GM23338 (cell line): ENCODE measurements around the gene SETBP1.

Source experiments
- CREB1 ChIP-seq: fragments of 250-450 bp; sonication (Bioruptor Pico); IDR thresholded peaks from 2 replicates; pipeline ENCODE4 v1.5.0; 2020; ENCODE audit warnings: low read depth, mild to moderate bottlenecking, moderate library complexity
- EZH2 ChIP-seq: fragments of 200-600 bp; sonication (generic); IDR thresholded peaks from one replicate; pipeline ENCODE4 v1.8.0; 2017; ENCODE audit warnings: antibody characterized with exemption, mild to moderate bottlenecking, low read depth; ENCODE audit not compliant: unreplicated experiment
- EZH2phosphoT487 ChIP-seq: fragments of 200-600 bp; sonication (generic); IDR thresholded peaks from one replicate; pipeline ENCODE4 v1.8.1; 2018; ENCODE audit warnings: antibody characterized with exemption; ENCODE audit not compliant: unreplicated experiment
- JUNB ChIP-seq: IDR thresholded peaks from one replicate; pipeline ENCODE4 v1.6.1; 2016; ENCODE audit warnings: antibody characterized with exemption; ENCODE audit not compliant: unreplicated experiment
- POLR2AphosphoS5 ChIP-seq: IDR thresholded peaks from 2 replicates; pipeline ENCODE4 v1.6.1; 2016; ENCODE audit warnings: antibody characterized with exemption, low read depth
- STAT1 ChIP-seq: IDR thresholded peaks from one replicate; pipeline ENCODE4 v1.6.1; 2016; ENCODE audit warnings: antibody characterized with exemption; ENCODE audit not compliant: unreplicated experiment
- ZNF114 ChIP-seq: fragments of 250-450 bp; sonication (Bioruptor Pico); IDR thresholded peaks from 2 replicates; pipeline ENCODE4 v1.5.0; 2020; ENCODE audit warnings: mild to moderate bottlenecking, moderate library complexity
- TF ChIP-seq, protein P1 (sequence below), 2 experiments: fragments of 200-600 bp in 1 of 2; sonication (generic) in 1 of 2; conservative IDR thresholded peaks; 2 replicates each; pipeline versions ENCODE4 v1.5.1 to v1.6.1; 2016 to 2017; ENCODE audit warnings: antibody characterized with exemption in 2 of 2, low read depth in 2 of 2, mild to moderate bottlenecking in 2 of 2, moderate library complexity in 1 of 2
- TF ChIP-seq, protein P2 (sequence below): IDR thresholded peaks from one replicate; pipeline ENCODE4 v1.6.1; 2018; ENCODE audit warnings: antibody characterized with exemption; ENCODE audit not compliant: unreplicated experiment
- TF ChIP-seq, protein P3 (sequence below): fragments of 250-450 bp; sonication (Bioruptor Pico); IDR thresholded peaks from 2 replicates; pipeline ENCODE4 v1.5.0; 2020; ENCODE audit warnings: mild to moderate bottlenecking, moderate library complexity

DNA sequence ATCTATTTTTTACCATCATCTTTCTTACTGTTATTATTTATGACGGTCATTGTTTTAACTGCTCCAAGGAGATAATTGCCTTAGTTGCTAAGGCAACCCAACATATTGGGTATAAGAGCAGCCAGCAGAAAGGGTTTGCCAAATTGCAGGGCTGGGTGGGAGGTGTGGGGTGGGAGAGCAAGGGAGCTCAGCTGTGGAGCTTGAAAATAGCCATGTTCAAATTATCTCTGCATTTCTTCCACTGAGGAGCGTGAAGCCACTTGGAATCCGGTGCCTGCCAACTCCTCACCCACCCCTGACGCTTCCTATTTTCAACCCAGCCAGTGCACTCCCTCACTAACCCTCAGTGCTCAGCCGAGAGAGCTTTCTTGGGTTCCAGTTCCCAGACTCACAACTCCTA lies 60.8 kb downstream of the SETBP1 start:
- TF ChIP-seq EZH2 (no peak), JUNB (no peak), EZH2phosphoT487 (no peak), CREB1 (no peak), STAT1 (no peak), POLR2AphosphoS5 (no peak), ZNF114 (CRISPR knock-in tag) (no peak)
- TF ChIP-seq, protein P1, sequence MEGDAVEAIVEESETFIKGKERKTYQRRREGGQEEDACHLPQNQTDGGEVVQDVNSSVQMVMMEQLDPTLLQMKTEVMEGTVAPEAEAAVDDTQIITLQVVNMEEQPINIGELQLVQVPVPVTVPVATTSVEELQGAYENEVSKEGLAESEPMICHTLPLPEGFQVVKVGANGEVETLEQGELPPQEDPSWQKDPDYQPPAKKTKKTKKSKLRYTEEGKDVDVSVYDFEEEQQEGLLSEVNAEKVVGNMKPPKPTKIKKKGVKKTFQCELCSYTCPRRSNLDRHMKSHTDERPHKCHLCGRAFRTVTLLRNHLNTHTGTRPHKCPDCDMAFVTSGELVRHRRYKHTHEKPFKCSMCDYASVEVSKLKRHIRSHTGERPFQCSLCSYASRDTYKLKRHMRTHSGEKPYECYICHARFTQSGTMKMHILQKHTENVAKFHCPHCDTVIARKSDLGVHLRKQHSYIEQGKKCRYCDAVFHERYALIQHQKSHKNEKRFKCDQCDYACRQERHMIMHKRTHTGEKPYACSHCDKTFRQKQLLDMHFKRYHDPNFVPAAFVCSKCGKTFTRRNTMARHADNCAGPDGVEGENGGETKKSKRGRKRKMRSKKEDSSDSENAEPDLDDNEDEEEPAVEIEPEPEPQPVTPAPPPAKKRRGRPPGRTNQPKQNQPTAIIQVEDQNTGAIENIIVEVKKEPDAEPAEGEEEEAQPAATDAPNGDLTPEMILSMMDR (conservative IDR thresholded peaks at IDR 0.05; ENCODE audit: low read depth in 2 of 2) = no peak
- TF ChIP-seq, protein P2, sequence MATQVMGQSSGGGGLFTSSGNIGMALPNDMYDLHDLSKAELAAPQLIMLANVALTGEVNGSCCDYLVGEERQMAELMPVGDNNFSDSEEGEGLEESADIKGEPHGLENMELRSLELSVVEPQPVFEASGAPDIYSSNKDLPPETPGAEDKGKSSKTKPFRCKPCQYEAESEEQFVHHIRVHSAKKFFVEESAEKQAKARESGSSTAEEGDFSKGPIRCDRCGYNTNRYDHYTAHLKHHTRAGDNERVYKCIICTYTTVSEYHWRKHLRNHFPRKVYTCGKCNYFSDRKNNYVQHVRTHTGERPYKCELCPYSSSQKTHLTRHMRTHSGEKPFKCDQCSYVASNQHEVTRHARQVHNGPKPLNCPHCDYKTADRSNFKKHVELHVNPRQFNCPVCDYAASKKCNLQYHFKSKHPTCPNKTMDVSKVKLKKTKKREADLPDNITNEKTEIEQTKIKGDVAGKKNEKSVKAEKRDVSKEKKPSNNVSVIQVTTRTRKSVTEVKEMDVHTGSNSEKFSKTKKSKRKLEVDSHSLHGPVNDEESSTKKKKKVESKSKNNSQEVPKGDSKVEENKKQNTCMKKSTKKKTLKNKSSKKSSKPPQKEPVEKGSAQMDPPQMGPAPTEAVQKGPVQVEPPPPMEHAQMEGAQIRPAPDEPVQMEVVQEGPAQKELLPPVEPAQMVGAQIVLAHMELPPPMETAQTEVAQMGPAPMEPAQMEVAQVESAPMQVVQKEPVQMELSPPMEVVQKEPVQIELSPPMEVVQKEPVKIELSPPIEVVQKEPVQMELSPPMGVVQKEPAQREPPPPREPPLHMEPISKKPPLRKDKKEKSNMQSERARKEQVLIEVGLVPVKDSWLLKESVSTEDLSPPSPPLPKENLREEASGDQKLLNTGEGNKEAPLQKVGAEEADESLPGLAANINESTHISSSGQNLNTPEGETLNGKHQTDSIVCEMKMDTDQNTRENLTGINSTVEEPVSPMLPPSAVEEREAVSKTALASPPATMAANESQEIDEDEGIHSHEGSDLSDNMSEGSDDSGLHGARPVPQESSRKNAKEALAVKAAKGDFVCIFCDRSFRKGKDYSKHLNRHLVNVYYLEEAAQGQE = no peak
- TF ChIP-seq, protein P3, sequence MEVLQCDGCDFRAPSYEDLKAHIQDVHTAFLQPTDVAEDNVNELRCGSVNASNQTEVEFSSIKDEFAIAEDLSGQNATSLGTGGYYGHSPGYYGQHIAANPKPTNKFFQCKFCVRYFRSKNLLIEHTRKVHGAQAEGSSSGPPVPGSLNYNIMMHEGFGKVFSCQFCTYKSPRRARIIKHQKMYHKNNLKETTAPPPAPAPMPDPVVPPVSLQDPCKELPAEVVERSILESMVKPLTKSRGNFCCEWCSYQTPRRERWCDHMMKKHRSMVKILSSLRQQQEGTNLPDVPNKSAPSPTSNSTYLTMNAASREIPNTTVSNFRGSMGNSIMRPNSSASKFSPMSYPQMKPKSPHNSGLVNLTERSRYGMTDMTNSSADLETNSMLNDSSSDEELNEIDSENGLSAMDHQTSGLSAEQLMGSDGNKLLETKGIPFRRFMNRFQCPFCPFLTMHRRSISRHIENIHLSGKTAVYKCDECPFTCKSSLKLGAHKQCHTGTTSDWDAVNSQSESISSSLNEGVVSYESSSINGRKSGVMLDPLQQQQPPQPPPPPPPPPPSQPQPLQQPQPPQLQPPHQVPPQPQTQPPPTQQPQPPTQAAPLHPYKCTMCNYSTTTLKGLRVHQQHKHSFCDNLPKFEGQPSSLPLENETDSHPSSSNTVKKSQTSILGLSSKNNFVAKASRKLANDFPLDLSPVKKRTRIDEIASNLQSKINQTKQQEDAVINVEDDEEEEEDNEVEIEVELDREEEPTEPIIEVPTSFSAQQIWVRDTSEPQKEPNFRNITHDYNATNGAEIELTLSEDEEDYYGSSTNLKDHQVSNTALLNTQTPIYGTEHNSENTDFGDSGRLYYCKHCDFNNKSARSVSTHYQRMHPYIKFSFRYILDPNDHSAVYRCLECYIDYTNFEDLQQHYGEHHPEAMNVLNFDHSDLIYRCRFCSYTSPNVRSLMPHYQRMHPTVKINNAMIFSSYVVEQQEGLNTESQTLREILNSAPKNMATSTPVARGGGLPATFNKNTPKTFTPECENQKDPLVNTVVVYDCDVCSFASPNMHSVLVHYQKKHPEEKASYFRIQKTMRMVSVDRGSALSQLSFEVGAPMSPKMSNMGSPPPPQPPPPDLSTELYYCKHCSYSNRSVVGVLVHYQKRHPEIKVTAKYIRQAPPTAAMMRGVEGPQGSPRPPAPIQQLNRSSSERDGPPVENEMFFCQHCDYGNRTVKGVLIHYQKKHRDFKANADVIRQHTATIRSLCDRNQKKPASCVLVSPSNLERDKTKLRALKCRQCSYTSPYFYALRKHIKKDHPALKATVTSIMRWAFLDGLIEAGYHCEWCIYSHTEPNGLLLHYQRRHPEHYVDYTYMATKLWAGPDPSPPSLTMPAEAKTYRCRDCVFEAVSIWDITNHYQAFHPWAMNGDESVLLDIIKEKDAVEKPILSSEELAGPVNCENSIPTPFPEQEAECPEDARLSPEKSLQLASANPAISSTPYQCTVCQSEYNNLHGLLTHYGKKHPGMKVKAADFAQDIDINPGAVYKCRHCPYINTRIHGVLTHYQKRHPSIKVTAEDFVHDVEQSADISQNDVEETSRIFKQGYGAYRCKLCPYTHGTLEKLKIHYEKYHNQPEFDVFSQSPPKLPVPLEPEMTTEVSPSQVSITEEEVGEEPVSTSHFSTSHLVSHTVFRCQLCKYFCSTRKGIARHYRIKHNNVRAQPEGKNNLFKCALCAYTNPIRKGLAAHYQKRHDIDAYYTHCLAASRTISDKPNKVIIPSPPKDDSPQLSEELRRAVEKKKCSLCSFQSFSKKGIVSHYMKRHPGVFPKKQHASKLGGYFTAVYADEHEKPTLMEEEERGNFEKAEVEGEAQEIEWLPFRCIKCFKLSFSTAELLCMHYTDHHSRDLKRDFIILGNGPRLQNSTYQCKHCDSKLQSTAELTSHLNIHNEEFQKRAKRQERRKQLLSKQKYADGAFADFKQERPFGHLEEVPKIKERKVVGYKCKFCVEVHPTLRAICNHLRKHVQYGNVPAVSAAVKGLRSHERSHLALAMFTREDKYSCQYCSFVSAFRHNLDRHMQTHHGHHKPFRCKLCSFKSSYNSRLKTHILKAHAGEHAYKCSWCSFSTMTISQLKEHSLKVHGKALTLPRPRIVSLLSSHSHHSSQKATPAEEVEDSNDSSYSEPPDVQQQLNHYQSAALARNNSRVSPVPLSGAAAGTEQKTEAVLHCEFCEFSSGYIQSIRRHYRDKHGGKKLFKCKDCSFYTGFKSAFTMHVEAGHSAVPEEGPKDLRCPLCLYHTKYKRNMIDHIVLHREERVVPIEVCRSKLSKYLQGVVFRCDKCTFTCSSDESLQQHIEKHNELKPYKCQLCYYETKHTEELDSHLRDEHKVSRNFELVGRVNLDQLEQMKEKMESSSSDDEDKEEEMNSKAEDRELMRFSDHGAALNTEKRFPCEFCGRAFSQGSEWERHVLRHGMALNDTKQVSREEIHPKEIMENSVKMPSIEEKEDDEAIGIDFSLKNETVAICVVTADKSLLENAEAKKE (CRISPR knock-in tag) = no peak
